PFSK-1 (cell line): ENCODE data around the gene FBXO5.

ENCODE experiments used
- FOXP2 ChIP-seq: optimal IDR thresholded peaks from 2 replicates; pipeline ENCODE3; 2011; ENCODE audit warnings: borderline replicate concordance, control low read depth, inconsistent platforms; ENCODE audit not compliant: insufficient read depth; ENCODE audit errors: extremely low read length, extremely low read depth
- POLR2AphosphoS5 ChIP-seq: IDR thresholded peaks from 2 replicates; pipeline ENCODE4 v1.6.1; 2012; ENCODE audit warnings: low read depth, mild to moderate bottlenecking, control low read depth, low read length, moderate library complexity
- SIN3A ChIP-seq: IDR thresholded peaks from 2 replicates; pipeline ENCODE4 v1.6.1; 2012; ENCODE audit warnings: mild to moderate bottlenecking, low read length, moderate library complexity, borderline replicate concordance; ENCODE audit not compliant: insufficient read depth
- TAF1 ChIP-seq: IDR thresholded peaks from 2 replicates; pipeline ENCODE4 v1.6.1; 2012; ENCODE audit warnings: low read length, control low read depth, borderline replicate concordance; ENCODE audit not compliant: insufficient read depth
- TF ChIP-seq, protein P1 (sequence below), 2 experiments: IDR thresholded peaks; 2 replicates each; pipeline versions ENCODE4 v1.6.1 to v1.8.0; 2011 to 2012; ENCODE audit warnings: low read depth in 2 of 2, low read length in 2 of 2, control low read depth in 1 of 2, inconsistent platforms in 1 of 2, mild to moderate bottlenecking in 1 of 2, moderate library complexity in 1 of 2; ENCODE audit not compliant: insufficient read depth in 1 of 2

FBXO5 gene

GRCh38 chr6:153028286-153028685 lies 45.4 kb upstream of the FBXO5 start:
- TF ChIP-seq, protein P1, sequence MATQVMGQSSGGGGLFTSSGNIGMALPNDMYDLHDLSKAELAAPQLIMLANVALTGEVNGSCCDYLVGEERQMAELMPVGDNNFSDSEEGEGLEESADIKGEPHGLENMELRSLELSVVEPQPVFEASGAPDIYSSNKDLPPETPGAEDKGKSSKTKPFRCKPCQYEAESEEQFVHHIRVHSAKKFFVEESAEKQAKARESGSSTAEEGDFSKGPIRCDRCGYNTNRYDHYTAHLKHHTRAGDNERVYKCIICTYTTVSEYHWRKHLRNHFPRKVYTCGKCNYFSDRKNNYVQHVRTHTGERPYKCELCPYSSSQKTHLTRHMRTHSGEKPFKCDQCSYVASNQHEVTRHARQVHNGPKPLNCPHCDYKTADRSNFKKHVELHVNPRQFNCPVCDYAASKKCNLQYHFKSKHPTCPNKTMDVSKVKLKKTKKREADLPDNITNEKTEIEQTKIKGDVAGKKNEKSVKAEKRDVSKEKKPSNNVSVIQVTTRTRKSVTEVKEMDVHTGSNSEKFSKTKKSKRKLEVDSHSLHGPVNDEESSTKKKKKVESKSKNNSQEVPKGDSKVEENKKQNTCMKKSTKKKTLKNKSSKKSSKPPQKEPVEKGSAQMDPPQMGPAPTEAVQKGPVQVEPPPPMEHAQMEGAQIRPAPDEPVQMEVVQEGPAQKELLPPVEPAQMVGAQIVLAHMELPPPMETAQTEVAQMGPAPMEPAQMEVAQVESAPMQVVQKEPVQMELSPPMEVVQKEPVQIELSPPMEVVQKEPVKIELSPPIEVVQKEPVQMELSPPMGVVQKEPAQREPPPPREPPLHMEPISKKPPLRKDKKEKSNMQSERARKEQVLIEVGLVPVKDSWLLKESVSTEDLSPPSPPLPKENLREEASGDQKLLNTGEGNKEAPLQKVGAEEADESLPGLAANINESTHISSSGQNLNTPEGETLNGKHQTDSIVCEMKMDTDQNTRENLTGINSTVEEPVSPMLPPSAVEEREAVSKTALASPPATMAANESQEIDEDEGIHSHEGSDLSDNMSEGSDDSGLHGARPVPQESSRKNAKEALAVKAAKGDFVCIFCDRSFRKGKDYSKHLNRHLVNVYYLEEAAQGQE (IDR thresholded peaks at IDR 0.05; ENCODE audit: insufficient read depth in 1 of 2, low read depth in 2 of 2, low read length in 2 of 2): no peak
- TF ChIP-seq POLR2AphosphoS5: no peak
- TF ChIP-seq FOXP2: no peak

GRCh38 chr6:153027480-153027879 lies 44.6 kb upstream of the FBXO5 start:
- no peak for TF ChIP-seq SIN3A

DNA sequence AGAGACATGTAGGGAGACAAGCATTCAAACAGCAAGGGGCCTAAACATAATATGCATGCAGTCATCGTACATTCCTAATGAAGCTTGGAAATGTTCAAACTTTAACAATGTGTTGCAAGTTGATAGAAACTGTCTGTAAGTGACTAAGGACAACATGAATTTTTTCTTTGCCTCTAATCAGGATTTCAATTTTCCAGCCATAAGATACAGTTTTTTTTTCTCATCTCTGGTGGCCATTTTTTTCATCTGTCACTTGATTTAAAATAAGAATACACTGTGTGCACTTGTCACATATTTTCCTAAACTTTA lies 41.8 kb upstream of the FBXO5 start:
- no peak for TF ChIP-seq FOXP2
- TF ChIP-seq TAF1: no peak

DNA sequence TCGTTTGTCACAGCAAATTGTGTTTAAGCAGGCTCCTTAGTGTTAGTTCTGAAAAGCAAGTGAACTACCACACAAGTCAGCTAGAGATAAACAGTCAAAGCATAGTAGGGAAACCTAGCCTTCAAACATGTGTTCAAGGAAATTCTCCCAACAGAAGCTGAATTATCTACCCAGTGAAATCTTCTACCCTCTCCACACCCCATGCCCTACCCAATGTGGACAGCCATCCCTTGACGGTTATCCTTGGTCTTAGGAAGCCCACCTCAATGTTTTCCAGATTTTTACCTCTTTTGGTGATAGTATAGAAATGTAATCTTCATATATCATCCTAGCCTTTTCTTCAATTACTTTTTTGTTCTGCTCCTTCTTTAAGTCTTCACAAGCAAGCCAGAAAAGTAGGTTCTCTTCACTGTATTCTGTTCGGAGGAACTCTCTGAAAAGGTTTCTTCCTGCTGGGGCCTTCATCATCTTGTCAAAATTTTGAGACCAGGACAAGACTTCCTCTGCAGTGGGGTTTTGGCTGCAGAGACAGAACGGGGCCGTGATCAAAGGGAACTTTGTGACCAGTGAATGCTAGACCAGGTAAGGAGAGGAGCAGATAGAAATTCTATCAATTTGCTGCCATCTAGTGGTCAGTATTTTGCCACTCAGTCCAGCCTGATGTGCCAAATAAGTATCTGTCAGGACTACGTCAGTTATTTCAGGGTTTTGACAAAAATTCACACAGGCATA lies 41.3 kb upstream of the FBXO5 start:
- TF ChIP-seq FOXP2 (no peak), TAF1 (no peak), SIN3A (no peak), POLR2AphosphoS5 (no peak)
- TF ChIP-seq, protein P1 (IDR thresholded peaks at IDR 0.05; ENCODE audit: insufficient read depth in 1 of 2, low read depth in 2 of 2, low read length in 2 of 2): no peak

- TF ChIP-seq POLR2AphosphoS5 (no peak), TAF1 (no peak), SIN3A (no peak), FOXP2 (no peak)
- TF ChIP-seq, protein P1 (IDR thresholded peaks at IDR 0.05; ENCODE audit: insufficient read depth in 1 of 2, low read depth in 2 of 2, low read length in 2 of 2): no peak
Observed at GRCh38 chr6:153018355-153018754, 35.5 kb upstream of the FBXO5 start.

DNA sequence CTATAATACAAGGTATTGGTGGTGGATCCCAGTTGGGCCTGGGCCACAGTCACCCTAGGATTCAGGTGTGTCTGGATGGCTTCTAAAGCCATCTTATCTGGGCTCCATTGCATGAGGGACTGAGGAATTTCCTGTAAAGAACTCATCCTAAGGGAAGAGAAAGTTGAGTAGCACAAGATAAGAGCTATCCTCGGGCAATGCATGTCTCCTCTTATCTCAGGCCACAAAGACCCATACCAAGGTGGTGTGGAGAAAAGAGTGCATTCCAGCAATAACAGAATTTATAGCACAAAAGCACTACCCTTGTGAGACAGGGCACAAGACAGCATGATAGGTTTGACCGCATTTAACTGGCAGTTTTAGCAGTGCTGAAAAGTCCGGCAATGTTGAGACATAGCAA lies 34.0 kb upstream of the FBXO5 start:
- TF ChIP-seq POLR2AphosphoS5 (no peak), FOXP2 (no peak), SIN3A (no peak), TAF1 (no peak)
- TF ChIP-seq, protein P1 (IDR thresholded peaks at IDR 0.05; ENCODE audit: insufficient read depth in 1 of 2, low read depth in 2 of 2, low read length in 2 of 2): no peak
